Stimulated activated naive CD8-positive, alpha-beta T cell treated with anti-CD3 and anti-CD28 coated beads, Interleukin-15, Interleukin-2, amounts not matched to agents 100 ng/mL and 50 ng/mL, for 24 hours (primary cell): Measurements from ENCODE around the gene CHRNA1.

ENCODE experiments used
- H3K27ac Mint-ChIP-seq: one replicate; pipeline ENCODE4 v1.8.0; 2021; ENCODE audit warnings: mild to moderate bottlenecking, mixed read lengths
- H3K27me3 Mint-ChIP-seq: one replicate; pipeline ENCODE4 v1.8.0; 2021; ENCODE audit warnings: mixed read lengths
- H3K36me3 Mint-ChIP-seq: one replicate; pipeline ENCODE4 v1.8.0; 2021; ENCODE audit warnings: low read depth, mixed read lengths
- H3K4me1 Mint-ChIP-seq: one replicate; pipeline ENCODE4 v1.8.0; 2021; ENCODE audit warnings: low read depth, mixed read lengths
- H3K4me3 Mint-ChIP-seq: one replicate; pipeline ENCODE4 v1.8.0; 2021; ENCODE audit warnings: mild to moderate bottlenecking, mixed read lengths
- H3K9me3 Mint-ChIP-seq: one replicate; pipeline ENCODE4 v1.8.0; 2021; ENCODE audit warnings: mixed read lengths

Gene CHRNA1

GRCh38 chr2:174702541-174702940, 61.7 kb downstream of the CHRNA1 start:
- Mint-ChIP-seq H3K27ac (no peak overlapping the region), H3K9me3 (no peaks in the 10 kb centered on the region), H3K4me3 (no peak overlapping the region)

GRCh38 chr2:174699993-174700766, 64.1 kb downstream of the CHRNA1 start:
- Mint-ChIP-seq H3K27me3 (no peaks in the 10 kb centered on the region), H3K9me3 (no peaks in the 10 kb centered on the region)

More at GRCh38 chr2:174702541-174702940, 61.7 kb downstream of the CHRNA1 start:
- H3K36me3 Mint-ChIP-seq: no peaks in the 10 kb centered on the region
- no peaks in the 10 kb centered on the region for H3K4me1 Mint-ChIP-seq
- peaks cover 3% of the 10 kb centered on the region for H3K27me3 Mint-ChIP-seq

More at GRCh38 chr2:174699993-174700766, 64.1 kb downstream of the CHRNA1 start:
- H3K27ac Mint-ChIP-seq: no peak overlapping the region
- H3K4me1 Mint-ChIP-seq: no peaks in the 10 kb centered on the region
- H3K36me3 Mint-ChIP-seq: no peaks in the 10 kb centered on the region
- no peak overlapping the region for H3K4me3 Mint-ChIP-seq
